ENCODE results near the gene EFCAB9.

DNA sequence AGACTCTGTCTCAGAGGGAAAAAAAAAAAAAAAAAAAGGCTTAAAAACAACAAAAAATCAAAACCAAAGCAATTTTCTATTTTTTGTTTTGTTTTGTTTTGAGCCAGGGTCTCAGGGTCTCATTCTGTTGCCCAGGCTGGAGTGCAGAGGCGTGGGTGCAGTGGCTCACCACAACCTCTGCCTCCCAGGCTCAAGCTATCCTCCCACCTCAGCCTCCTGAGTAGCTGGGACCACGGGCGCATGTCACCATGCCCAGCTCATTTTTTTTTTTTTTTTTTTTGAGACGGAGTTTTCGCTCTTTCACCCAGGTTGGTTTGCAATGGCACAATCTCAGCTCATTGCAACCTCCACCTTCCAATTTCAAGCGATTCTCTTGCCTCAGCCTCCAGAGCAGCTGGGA, 11.7 kb upstream of the EFCAB9 start:
- no peak for TF ChIP-seq CTCF (IDR thresholded peaks at IDR 0.05)
- TF ChIP-seq POLR2A (IDR thresholded peaks at IDR 0.05) = no peak

Measured in thyroid gland (tissue), 4 donors.